Esophagus muscularis mucosa (tissue), 4 donors: ENCODE results near the gene LTBP4. TPM values are rescaled to one million over a fixed set of nuclear protein-coding genes. Genes with fewer than 3 reads are reported as not detected.

Experiments
- DNase-seq: peaks from one replicate; pipeline ENCODE4 v3.0.0-alpha.2; 2017; ENCODE audit errors: extremely low spot score
- H3K27ac ChIP-seq, 4 donors: fragments of 200-600 bp; sonication (generic); replicated peaks in 1 of 4; 1 replicate in 3 of 4; 2 replicates in 1 of 4; pipeline ENCODE4 v1.5.1; 2016 to 2019; ENCODE audit warnings: mild to moderate bottlenecking in 1 of 4
- H3K27me3 ChIP-seq, 4 donors: fragments of 200-600 bp; sonication (generic); one replicate each; pipeline versions ENCODE4 v1.5.1 to v1.6.0; 2016 to 2019
- H3K36me3 ChIP-seq, 4 donors: fragments of 200-600 bp; sonication (generic); one replicate each; pipeline ENCODE4 v1.5.1; 2016 to 2019
- H3K4me1 ChIP-seq, 4 donors: fragments of 200-600 bp; sonication (generic); one replicate each; pipeline ENCODE4 v1.5.1; 2016 to 2019
- H3K4me3 ChIP-seq, 4 donors: fragments of 200-600 bp; sonication (generic); 1 replicate in 2 of 4; 2 replicates in 2 of 4; pipeline ENCODE4 v1.5.1; 2016 to 2019; ENCODE audit warnings: mild to moderate bottlenecking in 4 of 4, moderate library complexity in 1 of 4
- H3K9me3 ChIP-seq, 4 donors: fragments of 200-600 bp; sonication (generic); 1 replicate in 3 of 4; 2 replicates in 1 of 4; pipeline ENCODE4 v1.5.1; 2016 to 2019
- CTCF ChIP-seq, 3 experiments: fragments of 200-600 bp in 2 of 3; fragments of 450-650 bp in 1 of 3; sonication (generic) in 2 of 3; IDR thresholded peaks; one replicate each; pipeline ENCODE4 v1.5.1; 2017 to 2019; ENCODE audit warnings: antibody characterized with exemption in 3 of 3, mild to moderate bottlenecking in 2 of 3, moderate library complexity in 1 of 3
- EP300 ChIP-seq: sonication (generic); formaldehyde crosslinking; IDR thresholded peaks from one replicate; pipeline ENCODE4 v1.6.1; 2017; ENCODE audit warnings: antibody characterized with exemption
- POLR2A ChIP-seq: fragments of 450-650 bp; IDR thresholded peaks from one replicate; pipeline ENCODE4 v1.6.1; 2017; ENCODE audit warnings: antibody characterized with exemption, moderate library complexity, mild to moderate bottlenecking, low read depth
- POLR2AphosphoS5 ChIP-seq, 2 donors: sonication (generic); formaldehyde crosslinking; IDR thresholded peaks; one replicate each; pipeline ENCODE4 v1.6.1; 2017; ENCODE audit warnings: antibody characterized with exemption in 2 of 2
- WGBS: methylation state at CpG from one replicate; pipeline ENCODE4 v1.1.5; 2018; 5-methylcytosine and 5-hydroxymethylcytosine counted together
- intact Hi-C: fragments of 100-400 bp; cut with DNase I; formaldehyde crosslinking; loops from one replicate; pipeline ENCODE4 v1.15.1; 2023
- total RNA-seq, 4 donors: library from RNA; depleted of rRNA; stranded (reverse); fragments of >200 nt; gene quantifications; one replicate each; pipeline versions ENCODE4 v1.1.0 to v1.2.1, GENCODE V29; 2016

Gene LTBP4
- total RNA-seq, 4 donors from 2014 or later, result 358 to 430 (median 397) TPM

DNA sequence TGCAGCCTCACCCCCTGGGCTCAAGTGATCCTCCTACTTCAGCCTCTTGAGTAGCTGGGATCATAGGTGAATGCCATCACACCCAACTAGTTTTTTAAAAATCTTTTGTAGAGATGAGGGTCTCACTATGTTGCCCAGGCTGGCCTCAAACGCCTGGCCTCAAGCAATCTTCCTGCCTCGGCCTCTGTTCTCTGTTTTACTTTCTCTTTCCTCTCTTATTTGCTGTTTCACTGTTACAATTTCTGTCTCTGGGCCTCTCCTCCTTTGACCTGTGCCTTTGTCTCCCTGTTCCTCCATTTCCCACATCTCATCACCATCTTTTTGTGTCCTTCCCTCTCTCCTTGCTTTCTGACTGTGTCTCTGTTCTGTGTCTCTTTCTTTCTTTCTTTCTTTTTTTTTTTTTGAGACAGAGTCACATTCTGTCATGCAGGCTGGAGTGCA, 15.2 kb upstream of the LTBP4 start:
- DNase-seq, result no peak
- WGBS, result 80% methylated on average over 2 of the region's 2 CpGs
- TF ChIP-seq EP300, result no peak
- no peak for TF ChIP-seq POLR2AphosphoS5 (IDR thresholded peaks at IDR 0.05)
- TF ChIP-seq POLR2A, result no peak
- TF ChIP-seq CTCF (IDR thresholded peaks at IDR 0.05), result no peak
- Histone ChIP-seq H3K4me3 (no peak overlapping the region), H3K9me3 (no peaks in the 10 kb centered on the region), H3K4me1 (peaks cover 0 to 3% (median 0%) of the 10 kb centered on the region in 4 donors), H3K27ac (no peak overlapping the region), H3K36me3 (peaks cover 21 to 80% (median 66%) of the 10 kb centered on the region in 4 donors), H3K27me3 (no peaks in the 10 kb centered on the region)
- intact Hi-C loops, result no loop called here

GRCh38 chr19:40586611-40587010, 14.6 kb upstream of the LTBP4 start:
- Histone ChIP-seq H3K4me3 (no peak overlapping the region), H3K9me3 (no peaks in the 10 kb centered on the region), H3K36me3 (peaks cover 15 to 74% (median 61%) of the 10 kb centered on the region in 4 donors), H3K27me3 (no peaks in the 10 kb centered on the region), H3K27ac (no peak overlapping the region), H3K4me1 (peaks cover 0 to 3% (median 0%) of the 10 kb centered on the region in 4 donors)
- 97% methylated on average over 13 of the region's 14 CpGs for WGBS
- intact Hi-C loops, result no loop called here
- no peak for TF ChIP-seq EP300
- no peak for TF ChIP-seq POLR2AphosphoS5 (IDR thresholded peaks at IDR 0.05)
- no peak for TF ChIP-seq CTCF (IDR thresholded peaks at IDR 0.05)
- TF ChIP-seq POLR2A, result no peak
- no peak for DNase-seq

GRCh38 chr19:40588110-40588854, 12.9 kb upstream of the LTBP4 start:
- peaks cover 9 to 57% (median 45%) of the 10 kb centered on the region in 4 donors for H3K36me3 ChIP-seq

GRCh38 chr19:40588926-40589569, 12.1 kb upstream of the LTBP4 start:
- H3K27me3 ChIP-seq, result peaks cover 0 to 2% (median 0%) of the 10 kb centered on the region in 4 donors
- WGBS, result no CpG with 5 or more reads among the region's 9 CpGs
- H3K9me3 ChIP-seq, result peaks cover 0 to 4% (median 0%) of the 10 kb centered on the region in 4 donors
- no peak overlapping the region for H3K4me3 ChIP-seq
- no peak for DNase-seq
- intact Hi-C loops, result no loop called here
- H3K4me1 ChIP-seq, result no peaks in the 10 kb centered on the region
- no peak for TF ChIP-seq EP300
- TF ChIP-seq POLR2AphosphoS5 (IDR thresholded peaks at IDR 0.05), result no peak
- no peak for TF ChIP-seq CTCF (IDR thresholded peaks at IDR 0.05)
- no peak for TF ChIP-seq POLR2A
- peaks cover 5 to 49% (median 37%) of the 10 kb centered on the region in 4 donors for H3K36me3 ChIP-seq
- H3K27ac ChIP-seq, result no peak overlapping the region

More at GRCh38 chr19:40588110-40588854, 12.9 kb upstream of the LTBP4 start:
- no peak overlapping the region for H3K4me3 ChIP-seq
- peaks cover 0 to 4% (median 0%) of the 10 kb centered on the region in 4 donors for H3K9me3 ChIP-seq
- no peak overlapping the region for H3K27ac ChIP-seq
- H3K4me1 ChIP-seq, result peaks cover 0 to 2% (median 0%) of the 10 kb centered on the region in 4 donors
- DNase-seq, result no peak
- 93% methylated on average over 18 of the region's 19 CpGs for WGBS
- intact Hi-C loops, result no loop called here
- H3K27me3 ChIP-seq, result no peaks in the 10 kb centered on the region
- TF ChIP-seq POLR2AphosphoS5 (IDR thresholded peaks at IDR 0.05), result no peak
- TF ChIP-seq CTCF (IDR thresholded peaks at IDR 0.05), result no peak
- no peak for TF ChIP-seq POLR2A
- no peak for TF ChIP-seq EP300
